ENCODE data around the gene TCTN1. TPM values are rescaled to one million over a fixed set of nuclear protein-coding genes. Genes with fewer than 3 reads are reported as not detected.

Gene TCTN1
- total and polyA plus RNA-seq, 9 of the 15 experiments (the other 6 are each of a cell fraction or from before 2014, with no cell fraction given), result 0.32 to 12.5 (median 4.0) TPM

- TF ChIP-seq ZNF592 (IDR thresholded peaks at IDR 0.05) (no peak; the same call in 1 of the 2 replicates), EP400 (IDR thresholded peaks at IDR 0.05) (peak; percentile 66), NR3C1 (CRISPR knock-in tag; IDR thresholded peaks at IDR 0.05) (0 out of 2 replicates have a peak, but pooled peaks have one; percentile 38), HCFC1 (IDR thresholded peaks at IDR 0.05; ENCODE audit: low read depth, low read length) (no peak), NFIC (IDR thresholded peaks at IDR 0.05) (peak; percentile 69), GATAD2B (IDR thresholded peaks at IDR 0.05; ENCODE audit: borderline replicate concordance) (peak; percentile 67), ZEB2 (IDR thresholded peaks at IDR 0.05) (no peak), ELF1 (tag; IDR thresholded peaks at IDR 0.05) (0 out of 2 replicates have a peak, but pooled peaks have one; percentile 45), HDAC1 (IDR thresholded peaks at IDR 0.05) (peak in 1 of 2 experiments; percentile 61; a peak in 1 of 4 replicates), PHF20 (IDR thresholded peaks at IDR 0.05; ENCODE audit: partially characterized antibody) (peak; percentile 20), NELFE (IDR thresholded peaks at IDR 0.05; ENCODE audit: insufficient read depth, insufficient read length) (no peak), TSC22D4 (tag; IDR thresholded peaks at IDR 0.05) (no peak), MGA (IDR thresholded peaks at IDR 0.05) (peak; percentile 72)
Measured at GRCh38 chr12:110582276-110583136, 31.4 kb upstream of the TCTN1 start (continued).
